ENCODE data around the gene TRAM2. TPM values are rescaled to one million over a fixed set of nuclear protein-coding genes. Genes with fewer than 3 reads are reported as not detected.

Gene TRAM2
- total RNA-seq, 1 donor from 2014 or later, result 9.9 TPM

GRCh38 chr6:52531834-52532233, 45.0 kb downstream of the TRAM2 start:
- no peak for DNase-seq
- Mint-ChIP-seq H3K27ac (no peak overlapping the region), H3K27me3 (no peaks in the 10 kb centered on the region), H3K9me3 (no peaks in the 10 kb centered on the region), H3K4me3 (no peak overlapping the region), H3K4me1 (peaks cover 8% of the 10 kb centered on the region), H3K36me3 (ENCODE audit: low read depth) (peaks cover 27% of the 10 kb centered on the region)
- ChIA-PET POLR2A (no interaction called here), CTCF (no interaction called here)
- TF ChIP-seq CTCF (IDR thresholded peaks at IDR 0.05), result no peak
- intact Hi-C loops (cut with micrococcal nuclease), result no loop called here
- no peak for ATAC-seq (ENCODE audit: low read depth)

GRCh38 chr6:52531396-52531795, 45.5 kb downstream of the TRAM2 start:
- no peak for ATAC-seq (ENCODE audit: low read depth)
- peaks cover 27% of the 10 kb centered on the region for H3K36me3 Mint-ChIP-seq (ENCODE audit: low read depth)
- ChIA-PET CTCF (no interaction called here), POLR2A (no interaction called here)
- no peaks in the 10 kb centered on the region for H3K27me3 Mint-ChIP-seq
- H3K9me3 Mint-ChIP-seq, result no peaks in the 10 kb centered on the region
- no peak for TF ChIP-seq CTCF (IDR thresholded peaks at IDR 0.05)
- no peak overlapping the region for H3K27ac Mint-ChIP-seq
- DNase-seq, result no peak
- H3K4me1 Mint-ChIP-seq, result peaks cover 8% of the 10 kb centered on the region
- intact Hi-C loops (cut with micrococcal nuclease), result no loop called here
- H3K4me3 Mint-ChIP-seq, result no peak overlapping the region

- intact Hi-C loops (cut with micrococcal nuclease), result no loop called here
- Mint-ChIP-seq H3K27ac (no peak overlapping the region), H3K27me3 (no peaks in the 10 kb centered on the region), H3K36me3 (ENCODE audit: low read depth) (peaks cover 25% of the 10 kb centered on the region), H3K9me3 (no peaks in the 10 kb centered on the region), H3K4me1 (peaks cover 8% of the 10 kb centered on the region), H3K4me3 (no peak overlapping the region)
- TF ChIP-seq CTCF (IDR thresholded peaks at IDR 0.05), result no peak
- POLR2A ChIA-PET, result no interaction called here
- DNase-seq (no peak), ATAC-seq (ENCODE audit: low read depth) (no peak)
- CTCF ChIA-PET, result no interaction called here
These were observed 46.5 kb downstream of the TRAM2 start for GRCh38 chr6:52530351-52530750.

- no peak for ATAC-seq (ENCODE audit: low read depth)
- CTCF ChIA-PET, result no interaction called here
- intact Hi-C loops (cut with micrococcal nuclease), result no loop called here
- H3K36me3 Mint-ChIP-seq (ENCODE audit: low read depth), result peaks cover 15% of the 10 kb centered on the region
- H3K9me3 Mint-ChIP-seq, result no peaks in the 10 kb centered on the region
- H3K4me3 Mint-ChIP-seq, result no peak overlapping the region
- H3K27me3 Mint-ChIP-seq, result no peaks in the 10 kb centered on the region
- POLR2A ChIA-PET, result no interaction called here
- H3K4me1 Mint-ChIP-seq, result peaks cover 4% of the 10 kb centered on the region
- TF ChIP-seq CTCF (IDR thresholded peaks at IDR 0.05), result no peak
- no peak for DNase-seq
- H3K27ac Mint-ChIP-seq, result no peak overlapping the region
These were observed 47.5 kb downstream of the TRAM2 start for GRCh38 chr6:52529311-52529710.

- ATAC-seq (ENCODE audit: low read depth) (no peak), DNase-seq (no peak)
- ChIA-PET POLR2A (no interaction called here), CTCF (no interaction called here)
- Mint-ChIP-seq H3K27ac (no peak overlapping the region), H3K4me3 (no peak overlapping the region), H3K4me1 (peaks cover 5% of the 10 kb centered on the region), H3K36me3 (ENCODE audit: low read depth) (peaks cover 5% of the 10 kb centered on the region), H3K9me3 (no peaks in the 10 kb centered on the region), H3K27me3 (no peaks in the 10 kb centered on the region)
- intact Hi-C loops (cut with micrococcal nuclease), result no loop called here
- no peak for TF ChIP-seq CTCF (IDR thresholded peaks at IDR 0.05)
These were observed 49.4 kb downstream of the TRAM2 start for GRCh38 chr6:52527436-52527835.
